H7 (cell line): ENCODE measurements around the gene LCN1. TPM values are rescaled to one million over a fixed set of nuclear protein-coding genes. Genes with fewer than 3 reads are reported as not detected.

ENCODE experiments used
- DNase-seq: peaks from one replicate; pipeline ENCODE4 v3.0.0; 2012
- H3K27me3 ChIP-seq: 2 replicates; pipeline ENCODE4 v1.6.0; 2011; ENCODE audit warnings: mild to moderate bottlenecking, low read length; ENCODE audit not compliant: control insufficient read depth, insufficient read depth
- H3K36me3 ChIP-seq: replicated peaks from 2 replicates; pipeline ENCODE4 v1.5.1; 2011; ENCODE audit warnings: low read length; ENCODE audit not compliant: control insufficient read depth, insufficient read depth
- H3K4me3 ChIP-seq: 2 replicates; pipeline ENCODE4 v1.5.1; 2011; ENCODE audit warnings: low read depth, mild to moderate bottlenecking, control low read depth, low read length, moderate library complexity; ENCODE audit not compliant: insufficient read depth
- total RNA-seq: library from RNA; depleted of rRNA; stranded (reverse); fragments of >200 nt; shearing (Covaris generic); gene quantifications from 2 replicates; pipeline ENCODE4 v1.2.3, GENCODE V29; 2014; rRNA removed

The LCN1 gene
- not detected in 2 replicates for total RNA-seq

DNA sequence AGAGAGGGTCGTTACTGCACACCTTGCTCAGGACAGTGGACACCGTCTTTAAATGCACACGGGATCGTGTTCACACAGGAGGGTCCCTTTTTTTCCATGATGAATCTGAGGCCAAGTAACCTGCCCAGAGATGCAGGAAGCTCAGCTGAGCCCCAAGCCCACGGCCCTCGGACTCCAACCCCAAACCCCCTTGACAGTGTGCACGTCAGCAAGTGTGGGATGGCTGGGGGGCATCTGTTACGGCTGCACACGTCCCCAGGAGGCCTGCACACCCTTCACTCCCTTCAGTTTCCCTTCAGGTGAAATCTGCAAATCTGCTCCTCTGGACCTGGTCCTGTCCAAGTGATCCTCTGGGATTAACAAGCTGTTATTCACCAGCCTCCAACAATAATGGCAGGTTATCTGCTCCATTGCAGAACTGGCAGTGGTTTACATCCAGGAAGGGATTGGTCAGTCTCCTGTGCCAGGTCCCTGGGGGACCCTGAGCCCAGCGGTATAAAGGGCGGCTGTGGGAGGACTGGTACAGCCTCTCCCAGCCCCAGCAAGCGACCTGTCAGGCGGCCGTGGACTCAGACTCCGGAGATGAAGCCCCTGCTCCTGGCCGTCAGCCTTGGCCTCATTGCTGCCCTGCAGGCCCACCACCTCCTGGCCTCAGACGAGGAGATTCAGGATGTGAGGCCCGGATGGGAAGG lies at the start of gene LCN1:
TSS of gene LCN1 (plus strand) at position 525 of the 692 bp plus-strand sequence. CDS start at position 583, 58 bp downstream.
- no peak within 1 kb of the TSS for H3K4me3 ChIP-seq
- DNase-seq = no peak
- H3K36me3 ChIP-seq = no peaks in the 10 kb centered on the region
- no peaks in the 10 kb centered on the region for H3K27me3 ChIP-seq

DNA sequence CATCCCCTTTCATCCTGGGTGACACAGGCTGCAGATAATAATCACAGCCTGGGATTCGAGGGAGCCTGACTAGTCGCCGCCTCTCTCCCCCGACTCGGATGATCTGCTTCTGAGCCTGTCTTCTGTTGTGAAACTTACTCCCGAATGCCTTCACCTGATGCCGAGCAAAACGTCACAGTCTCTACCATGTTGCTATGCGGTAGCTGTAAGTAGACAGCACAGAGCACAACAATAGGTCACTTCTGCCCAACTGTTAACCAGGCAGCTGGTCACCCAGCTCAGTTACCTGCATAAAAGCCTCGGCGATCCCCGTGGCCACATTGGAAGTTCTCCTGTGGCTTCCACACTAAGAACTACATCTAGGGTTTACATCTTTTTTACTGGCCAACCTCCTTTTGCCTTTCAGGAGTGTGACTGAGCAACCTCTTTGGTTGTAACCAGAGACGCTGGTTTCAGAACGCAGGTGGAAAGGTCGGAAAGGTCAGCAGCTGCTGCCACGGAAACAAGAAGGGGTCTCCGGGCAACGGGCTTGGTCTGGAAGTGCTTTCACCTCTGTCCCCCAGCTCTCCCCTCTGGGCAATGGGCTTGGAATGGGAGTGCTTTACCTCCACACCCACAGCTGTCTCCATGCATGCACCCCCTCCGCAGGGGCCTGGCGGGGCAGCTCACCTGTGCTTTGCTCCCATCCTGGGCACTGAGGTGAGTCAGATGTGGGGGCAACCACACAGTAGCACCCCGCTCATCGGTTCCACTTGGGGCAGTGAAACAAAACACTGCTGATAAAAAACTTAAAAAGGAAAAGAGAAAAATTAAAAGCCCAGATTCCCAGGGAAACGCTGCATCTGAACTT lies 49.2 kb upstream of the LCN1 start:
- peak; percentile 60 for DNase-seq

DNA sequence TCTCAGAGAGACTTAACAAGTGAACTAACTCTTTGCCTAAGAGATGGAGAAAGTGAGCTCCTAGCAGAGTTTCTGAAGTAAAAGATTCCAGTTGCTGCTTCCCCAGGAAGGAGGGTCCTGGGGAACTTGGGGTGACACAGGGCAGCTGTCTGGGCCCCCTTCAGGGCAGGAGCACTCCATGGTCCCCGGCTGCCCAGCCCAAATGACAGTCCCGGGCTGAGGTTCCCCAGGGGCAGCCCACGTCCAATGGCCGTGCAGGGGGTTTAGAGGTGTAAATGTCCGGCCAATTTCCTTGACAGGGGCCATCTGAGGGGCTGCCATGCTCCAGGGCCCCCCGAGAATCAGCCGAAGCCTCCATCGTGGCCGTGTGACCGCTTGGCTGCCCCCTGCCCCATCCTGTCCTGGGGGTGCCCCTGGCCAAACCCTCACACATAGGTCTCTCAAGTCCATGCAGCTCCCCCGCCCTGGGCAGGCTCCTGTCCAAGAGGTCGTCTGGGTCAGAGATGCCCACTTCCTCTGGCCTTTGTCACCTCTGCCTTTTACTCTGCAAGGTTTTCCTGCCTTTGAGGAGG lies 47.2 kb upstream of the LCN1 start:
- no peak for DNase-seq
- H3K36me3 ChIP-seq = no peaks in the 10 kb centered on the region
- H3K4me3 ChIP-seq = no peak overlapping the region
- H3K27me3 ChIP-seq = no peaks in the 10 kb centered on the region

More for the DNA sequence above, 49.2 kb upstream of the LCN1 start:
- H3K4me3 ChIP-seq = no peak overlapping the region
- H3K27me3 ChIP-seq = no peaks in the 10 kb centered on the region
- no peaks in the 10 kb centered on the region for H3K36me3 ChIP-seq

DNA sequence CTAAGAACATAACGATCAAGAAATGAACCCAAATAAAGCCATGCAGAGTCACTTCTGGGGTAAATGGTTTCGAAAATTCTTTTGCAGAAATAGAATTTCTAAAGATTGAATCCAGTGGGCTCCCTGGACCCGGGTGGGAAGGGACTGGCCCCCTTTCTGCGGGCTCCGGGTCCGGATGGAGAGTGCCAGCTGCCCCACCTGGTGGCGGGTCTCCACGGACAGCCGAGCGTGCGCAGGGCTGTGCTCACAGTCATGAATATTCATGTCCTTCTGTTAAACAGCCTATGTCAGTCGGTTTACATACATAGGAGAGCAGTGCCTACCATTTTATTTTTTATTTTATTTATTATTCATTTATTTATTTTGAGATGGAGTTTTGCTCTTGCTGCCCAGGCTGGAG lies 46.3 kb upstream of the LCN1 start:
- no peaks in the 10 kb centered on the region for H3K27me3 ChIP-seq
- no peaks in the 10 kb centered on the region for H3K36me3 ChIP-seq
- peak; percentile 94 for DNase-seq
- no peak overlapping the region for H3K4me3 ChIP-seq

DNA sequence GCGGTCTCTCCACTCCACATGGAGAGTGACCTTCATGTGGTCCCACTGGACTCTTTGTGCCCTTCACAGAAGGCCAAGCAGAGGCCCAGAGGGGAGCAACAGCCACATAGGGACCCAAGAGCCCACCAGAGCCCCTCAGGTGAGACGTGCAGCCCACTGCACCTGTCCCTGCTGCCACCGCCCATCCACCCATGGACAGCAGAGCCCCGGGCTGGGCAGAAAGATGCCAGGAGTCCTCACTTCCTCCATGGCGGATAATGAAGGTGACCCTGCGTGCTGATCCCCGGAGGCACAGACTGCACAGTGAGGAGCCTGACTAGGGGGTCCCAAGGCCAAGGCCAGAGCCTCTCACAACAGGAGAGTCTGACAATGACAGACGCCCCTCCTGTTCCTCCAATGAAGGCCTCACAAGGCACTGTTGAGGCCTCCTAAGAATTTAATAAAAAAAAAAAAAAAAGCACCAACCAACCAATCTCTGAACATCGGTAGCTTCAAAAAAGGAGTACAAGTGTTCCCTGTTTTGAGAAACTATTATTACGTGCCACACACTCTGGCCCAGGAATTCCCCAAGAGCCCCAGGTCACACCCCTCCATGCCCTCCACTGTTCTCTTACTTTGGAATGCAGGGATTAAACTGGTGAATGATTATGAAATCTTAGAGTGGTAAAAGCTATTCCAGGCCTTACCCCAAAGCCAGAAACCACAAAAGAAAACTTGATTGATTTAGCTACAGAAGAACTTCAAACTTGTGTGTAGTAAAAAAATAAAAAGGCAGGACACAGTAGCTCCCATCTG lies 44.5 kb upstream of the LCN1 start:
- no peak overlapping the region for H3K4me3 ChIP-seq
- no peaks in the 10 kb centered on the region for H3K36me3 ChIP-seq
- no peak for DNase-seq
- H3K27me3 ChIP-seq = no peaks in the 10 kb centered on the region

- Histone ChIP-seq H3K36me3 (peaks cover 3% of the 10 kb centered on the region), H3K27me3 (no peaks in the 10 kb centered on the region), H3K4me3 (no peak overlapping the region)
- no peak for DNase-seq
These were observed 43.0 kb upstream of the LCN1 start for GRCh38 chr9:135478191-135478590.

DNA sequence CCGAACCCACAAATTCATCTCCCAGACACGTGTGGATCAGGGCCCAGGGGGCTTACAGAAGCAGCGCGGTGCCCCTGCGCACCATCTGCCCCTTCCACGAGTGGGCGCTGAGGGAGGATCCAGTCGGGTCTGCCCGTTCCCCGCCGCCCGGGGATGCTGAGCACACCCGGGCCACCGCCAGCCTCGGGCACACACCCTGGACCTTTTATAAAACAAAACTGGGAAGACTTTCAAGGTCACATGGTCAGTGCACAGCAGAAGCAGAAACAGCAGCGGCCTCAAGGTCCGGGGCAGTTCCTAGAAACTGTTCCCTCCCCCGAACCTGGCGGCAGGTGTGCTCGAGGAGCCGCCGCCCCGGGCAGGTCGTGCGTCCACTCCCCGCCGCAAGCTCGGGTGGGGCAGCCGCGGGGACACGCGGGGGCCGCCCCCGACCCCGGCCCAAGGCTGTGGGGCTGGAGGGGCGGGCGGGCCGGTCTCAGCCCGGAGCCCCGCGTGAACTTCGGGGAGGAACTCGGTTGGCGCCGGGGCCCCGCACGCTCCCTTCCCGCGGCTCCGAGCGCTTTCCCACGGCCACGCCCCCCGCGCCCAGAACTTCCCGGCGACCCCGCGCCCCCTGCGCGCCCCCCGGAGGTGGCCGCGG lies 42.3 kb upstream of the LCN1 start:
- H3K4me3 ChIP-seq = peak overlapping the region; percentile 54
- H3K27me3 ChIP-seq = no peaks in the 10 kb centered on the region
- DNase-seq = peak; percentile 84
- H3K36me3 ChIP-seq = peaks cover 8% of the 10 kb centered on the region

DNA sequence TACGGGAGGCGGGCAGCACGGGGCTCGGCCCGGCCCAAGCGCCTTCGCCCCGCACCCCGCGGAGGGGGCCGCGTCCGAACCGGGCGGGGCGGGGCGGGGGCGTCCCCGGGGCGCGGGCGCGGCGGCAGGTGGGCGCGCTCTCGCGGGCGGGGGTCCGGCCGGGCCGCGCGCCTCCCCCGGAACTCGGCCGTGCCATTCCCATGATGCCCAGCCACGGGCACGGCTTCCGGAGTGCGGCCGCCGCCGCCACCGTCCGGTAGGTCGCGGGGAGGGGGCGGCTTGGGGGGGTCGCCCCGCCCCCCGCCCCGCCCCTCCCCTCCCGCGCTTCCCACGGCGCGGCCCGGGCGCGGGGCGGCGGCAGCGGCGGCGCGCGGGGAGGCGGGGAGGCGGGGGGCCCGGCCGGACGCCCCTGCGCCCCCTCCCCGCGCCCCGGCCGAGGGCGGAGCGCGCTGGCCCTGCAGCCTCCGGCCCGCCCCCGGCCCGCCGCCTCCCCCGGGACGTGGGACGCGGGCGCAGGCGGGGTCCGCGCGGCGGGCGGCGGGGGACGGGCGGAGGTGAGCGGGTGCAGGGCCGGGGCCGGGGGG lies 41.7 kb upstream of the LCN1 start, which contains the start of gene PPP1R26:
TSS of gene PPP1R26 (plus strand) at position 314 of the 584 bp plus-strand sequence. CDS start 4,729 bp downstream, outside the sequence.
- H3K4me3 ChIP-seq = peak within 1 kb of the TSS; percentile 76
- DNase-seq = peak; percentile 90
- no peaks in the 10 kb centered on the region for H3K27me3 ChIP-seq
- H3K36me3 ChIP-seq = peaks cover 10% of the 10 kb centered on the region

DNA sequence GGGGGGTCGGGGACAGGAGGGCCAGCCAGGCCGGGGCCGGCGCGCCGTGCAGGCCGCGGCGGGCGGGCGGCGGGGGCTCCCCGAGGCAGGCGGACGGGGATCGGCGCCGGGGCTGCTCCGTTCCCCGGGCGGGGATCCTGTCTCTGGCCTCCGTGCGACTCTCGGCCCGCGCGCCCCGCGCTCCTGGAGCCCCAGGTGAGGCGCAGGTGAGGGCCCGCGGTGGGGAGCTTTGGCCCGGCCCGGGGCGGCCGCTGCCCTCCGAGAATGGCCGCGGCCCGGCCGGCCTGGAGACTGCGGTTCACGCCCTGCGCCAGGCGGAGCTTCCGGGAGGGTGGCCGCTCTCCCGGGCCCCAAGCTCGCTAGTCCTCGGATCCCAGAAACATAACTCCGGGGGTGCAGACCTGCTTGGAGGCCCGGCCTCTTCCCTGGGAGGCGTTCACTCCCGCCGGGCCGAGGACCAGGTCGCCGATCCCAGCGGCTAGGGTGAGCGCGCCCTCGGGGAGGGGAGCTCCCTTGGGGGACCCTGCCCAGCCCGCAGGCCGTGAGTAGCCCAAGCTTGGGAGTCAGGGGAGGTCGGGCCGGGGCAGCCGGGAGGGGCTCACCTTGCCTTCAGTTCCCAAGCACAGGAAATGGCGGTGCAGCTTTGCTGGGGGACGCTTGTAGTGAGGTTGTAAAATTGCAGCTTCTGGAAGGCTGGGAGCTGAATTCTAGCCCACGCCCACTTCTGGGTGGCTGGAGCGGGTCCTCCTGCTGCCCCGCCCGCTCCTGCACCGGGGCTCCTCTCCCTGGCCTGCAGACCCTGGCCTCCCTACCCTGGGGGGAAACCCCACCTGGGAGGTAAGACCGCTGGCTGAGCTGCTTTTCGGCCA lies 40.9 kb upstream of the LCN1 start:
- peak overlapping the region; percentile 76 for H3K4me3 ChIP-seq
- peaks cover 16% of the 10 kb centered on the region for H3K36me3 ChIP-seq
- DNase-seq = peak; percentile 84
- H3K27me3 ChIP-seq = no peaks in the 10 kb centered on the region

DNA sequence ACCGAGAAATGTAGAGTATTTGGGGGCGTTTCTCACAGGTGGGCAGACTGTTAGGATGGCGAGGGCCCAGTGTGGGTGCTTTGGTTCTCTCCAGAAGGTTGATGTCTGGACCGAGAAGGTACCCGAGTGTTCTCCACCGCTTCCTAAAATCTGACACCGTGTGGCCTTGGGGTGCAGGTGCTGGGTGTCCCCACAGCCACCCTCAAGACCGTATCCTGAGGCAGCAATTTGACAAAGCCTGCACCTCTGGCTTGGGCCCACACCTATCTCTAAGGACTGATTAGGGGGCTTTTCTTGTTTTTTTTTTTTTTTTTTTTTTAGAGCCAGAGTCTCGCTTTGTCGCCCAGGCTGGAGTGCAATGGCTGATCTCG lies 40.3 kb upstream of the LCN1 start:
- Histone ChIP-seq H3K27me3 (no peaks in the 10 kb centered on the region), H3K4me3 (peak overlapping the region; percentile 76), H3K36me3 (peaks cover 22% of the 10 kb centered on the region)
- DNase-seq = no peak

GRCh38 chr9:135482015-135482754 lies 39.1 kb upstream of the LCN1 start:
- DNase-seq = no peak
- Histone ChIP-seq H3K36me3 (peaks cover 22% of the 10 kb centered on the region), H3K4me3 (no peak overlapping the region), H3K27me3 (no peaks in the 10 kb centered on the region)

- no peaks in the 10 kb centered on the region for H3K27me3 ChIP-seq
- H3K4me3 ChIP-seq = no peak overlapping the region
- no peak for DNase-seq
- peaks cover 29% of the 10 kb centered on the region for H3K36me3 ChIP-seq
These were observed 36.6 kb upstream of the LCN1 start for GRCh38 chr9:135484460-135485277.
